ENCODE data around the gene CHRM5.

DNA sequence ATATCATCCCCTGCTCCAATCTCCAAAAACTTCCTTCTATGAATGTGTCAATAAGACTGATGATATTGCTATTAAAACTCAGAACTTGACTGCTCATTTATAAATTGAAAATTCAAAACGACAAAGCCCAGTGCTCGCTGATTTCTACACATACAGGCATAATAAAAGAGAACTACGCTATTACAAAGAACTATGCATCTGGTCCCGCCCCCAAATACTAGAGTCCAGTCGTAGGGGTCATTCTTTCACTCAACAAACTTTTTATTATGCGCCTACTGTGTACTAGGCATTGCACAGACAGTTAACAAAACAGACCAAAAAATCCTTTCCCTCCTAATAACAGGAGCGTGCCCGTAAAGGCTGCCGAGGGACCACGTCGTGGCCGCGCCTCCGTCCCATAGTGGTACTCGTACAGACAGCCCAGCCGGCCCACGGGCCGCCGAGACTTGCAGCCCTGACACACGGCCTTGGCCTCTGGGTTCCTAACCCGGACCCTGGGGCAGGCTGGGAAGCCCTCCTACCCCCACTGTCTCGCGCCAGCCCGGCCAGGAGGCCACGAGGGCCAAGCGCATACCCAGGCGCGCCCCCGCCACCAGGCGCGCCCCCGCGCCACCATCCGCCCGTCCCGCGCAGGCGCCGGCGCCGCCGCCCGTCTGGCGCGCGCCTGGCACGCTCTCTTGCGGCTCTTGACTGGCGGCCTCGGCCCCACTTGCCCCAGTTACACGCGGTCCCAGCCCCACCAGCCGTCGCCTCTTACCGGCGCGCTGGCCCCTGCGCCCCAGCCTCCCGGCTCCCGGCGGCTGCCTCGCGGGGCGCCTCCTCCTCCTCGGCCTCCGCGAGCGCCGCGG, 70.0 kb downstream of the CHRM5 start:
- TF ChIP-seq, protein P1, sequence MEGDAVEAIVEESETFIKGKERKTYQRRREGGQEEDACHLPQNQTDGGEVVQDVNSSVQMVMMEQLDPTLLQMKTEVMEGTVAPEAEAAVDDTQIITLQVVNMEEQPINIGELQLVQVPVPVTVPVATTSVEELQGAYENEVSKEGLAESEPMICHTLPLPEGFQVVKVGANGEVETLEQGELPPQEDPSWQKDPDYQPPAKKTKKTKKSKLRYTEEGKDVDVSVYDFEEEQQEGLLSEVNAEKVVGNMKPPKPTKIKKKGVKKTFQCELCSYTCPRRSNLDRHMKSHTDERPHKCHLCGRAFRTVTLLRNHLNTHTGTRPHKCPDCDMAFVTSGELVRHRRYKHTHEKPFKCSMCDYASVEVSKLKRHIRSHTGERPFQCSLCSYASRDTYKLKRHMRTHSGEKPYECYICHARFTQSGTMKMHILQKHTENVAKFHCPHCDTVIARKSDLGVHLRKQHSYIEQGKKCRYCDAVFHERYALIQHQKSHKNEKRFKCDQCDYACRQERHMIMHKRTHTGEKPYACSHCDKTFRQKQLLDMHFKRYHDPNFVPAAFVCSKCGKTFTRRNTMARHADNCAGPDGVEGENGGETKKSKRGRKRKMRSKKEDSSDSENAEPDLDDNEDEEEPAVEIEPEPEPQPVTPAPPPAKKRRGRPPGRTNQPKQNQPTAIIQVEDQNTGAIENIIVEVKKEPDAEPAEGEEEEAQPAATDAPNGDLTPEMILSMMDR (IDR thresholded peaks at IDR 0.05): no peak
- no peak for TF ChIP-seq POLR2A (IDR thresholded peaks at IDR 0.05)
